Lung (tissue), 12 donors: ENCODE measurements around the gene ATG7. TPM values are rescaled to one million over a fixed set of nuclear protein-coding genes. Genes with fewer than 3 reads are reported as not detected.
"Not testable (repeated sequence)": the region's sequence is repeated elsewhere in the genome, so short reads cannot be mapped to it uniquely, and the experiment has no call there.

ENCODE experiments used
- ATAC-seq: fragments of 200-7000 bp; cut with Tn5 transposase; one replicate; pipeline ENCODE4 v1.9.1; 2020; ENCODE audit warnings: moderate number of reproducible peaks; ENCODE audit not compliant: insufficient read depth, low FRiP score
- DNase-seq, 3 donors: peaks; one replicate each; pipeline ENCODE4 v3.0.0-alpha.2; 2013 to 2017
- H3K27ac ChIP-seq, 2 donors: one replicate each; pipeline ENCODE4 v1.5.1; 2013; ENCODE audit warnings: mild to moderate bottlenecking in 2 of 2, moderate library complexity in 2 of 2, control low read depth in 1 of 2, inconsistent platforms in 1 of 2, low read depth in 1 of 2, low read length in 1 of 2
- H3K27me3 ChIP-seq, 3 donors: one replicate each; pipeline ENCODE4 v1.5.1; 2013; ENCODE audit warnings: low read length in 2 of 3; ENCODE audit not compliant: control insufficient read depth in 3 of 3, insufficient read depth in 3 of 3
- H3K36me3 ChIP-seq, 4 donors: one replicate each; pipeline ENCODE4 v1.5.1; 2013; ENCODE audit warnings: low read length in 4 of 4, mild to moderate bottlenecking in 1 of 4, moderate library complexity in 1 of 4; ENCODE audit not compliant: control insufficient read depth in 4 of 4, insufficient read depth in 4 of 4
- H3K4me1 ChIP-seq, 5 donors: one replicate each; pipeline ENCODE4 v1.5.1; 2013; ENCODE audit warnings: low read length in 5 of 5, mild to moderate bottlenecking in 2 of 5, moderate library complexity in 1 of 5; ENCODE audit not compliant: control insufficient read depth in 5 of 5, insufficient read depth in 5 of 5
- H3K4me3 ChIP-seq: one replicate; pipeline ENCODE4 v1.5.1; 2013; ENCODE audit warnings: mild to moderate bottlenecking, control low read depth, moderate library complexity
- H3K9ac ChIP-seq, 2 donors: one replicate each; pipeline ENCODE4 v1.5.1; 2013; ENCODE audit warnings: low read length in 2 of 2, control low read depth in 1 of 2; ENCODE audit not compliant: insufficient read depth in 1 of 2
- H3K9me3 ChIP-seq, 4 donors: one replicate each; pipeline ENCODE4 v1.5.1; 2013; ENCODE audit warnings: low read length in 3 of 4, mild to moderate bottlenecking in 1 of 4, moderate library complexity in 1 of 4; ENCODE audit not compliant: control insufficient read depth in 4 of 4, insufficient read depth in 3 of 4
- WGBS, 2 donors: extraction: QIAGEN DNeasy Blood & Tissue Kit; methylation state at CpG; one replicate each; pipeline ENCODE4 v1.1.7; 2013; 5-methylcytosine and 5-hydroxymethylcytosine counted together
- polyA plus RNA-seq, 2 donors: library from polyadenylated mRNA; stranded (reverse); fragments of 200-250 nt; gene quantifications; one replicate each; pipeline ENCODE4 v1.2.1, GENCODE V29; 2013
- total RNA-seq, 2 donors: library from RNA; depleted of rRNA in 1 of 2; stranded (reverse); fragments of >200 nt in 1 of 2; gene quantifications; one replicate each; pipeline ENCODE4 v1.2.1, GENCODE V29; 2014 to 2021
- TF ChIP-seq, protein P1 (sequence below): IDR thresholded peaks from 2 replicates; pipeline ENCODE4 v1.5.1; 2012; ENCODE audit warnings: mild to moderate bottlenecking; ENCODE audit errors: control extremely low read depth, extremely low read depth
- donor health status: control.
- donor health status: control.
- donor health status: Bipolar disorder and iron deficiency.
- donor health status: healthy.
- donor health status: DM: yes; HTN: yes; CAD: no.

ATG7 gene
- total and polyA plus RNA-seq, 4 donors, result 11.2 to 72.0 (median 53.3) TPM

DNA sequence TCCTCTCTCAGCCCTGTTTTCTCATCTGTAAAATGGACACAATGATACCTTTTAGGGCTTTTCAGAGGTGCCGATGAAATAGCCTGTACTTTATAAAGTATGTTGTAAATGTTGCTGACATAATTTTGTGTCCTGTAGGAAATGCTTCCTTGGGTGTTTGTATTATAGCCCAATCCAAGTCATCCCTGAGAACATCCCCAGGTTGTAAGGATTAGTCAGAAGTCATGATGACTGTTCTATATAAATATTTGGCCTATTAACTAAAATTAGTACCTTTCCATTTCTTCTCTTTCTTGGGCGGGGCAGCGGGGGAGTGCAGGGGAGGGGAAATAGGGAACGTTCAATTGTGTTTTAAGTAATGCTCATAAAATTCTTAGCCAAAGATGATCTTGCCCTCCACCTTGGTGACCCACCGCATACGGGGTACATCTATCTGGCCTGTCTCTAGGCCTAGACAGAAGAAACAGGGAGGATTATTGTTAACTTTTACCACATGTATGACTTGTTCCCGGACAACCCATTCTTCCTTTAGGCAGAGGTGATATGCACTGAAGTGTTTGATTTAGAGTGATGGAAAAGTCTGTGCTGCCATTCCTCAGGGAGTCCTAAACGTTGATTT, 250.9 kb downstream of the ATG7 start:
- ATAC-seq (no peak), DNase-seq (no peak)
- no peaks in the 10 kb centered on the region for H3K36me3 ChIP-seq
- H3K9ac ChIP-seq, result no peak overlapping the region
- TF ChIP-seq, protein P1, sequence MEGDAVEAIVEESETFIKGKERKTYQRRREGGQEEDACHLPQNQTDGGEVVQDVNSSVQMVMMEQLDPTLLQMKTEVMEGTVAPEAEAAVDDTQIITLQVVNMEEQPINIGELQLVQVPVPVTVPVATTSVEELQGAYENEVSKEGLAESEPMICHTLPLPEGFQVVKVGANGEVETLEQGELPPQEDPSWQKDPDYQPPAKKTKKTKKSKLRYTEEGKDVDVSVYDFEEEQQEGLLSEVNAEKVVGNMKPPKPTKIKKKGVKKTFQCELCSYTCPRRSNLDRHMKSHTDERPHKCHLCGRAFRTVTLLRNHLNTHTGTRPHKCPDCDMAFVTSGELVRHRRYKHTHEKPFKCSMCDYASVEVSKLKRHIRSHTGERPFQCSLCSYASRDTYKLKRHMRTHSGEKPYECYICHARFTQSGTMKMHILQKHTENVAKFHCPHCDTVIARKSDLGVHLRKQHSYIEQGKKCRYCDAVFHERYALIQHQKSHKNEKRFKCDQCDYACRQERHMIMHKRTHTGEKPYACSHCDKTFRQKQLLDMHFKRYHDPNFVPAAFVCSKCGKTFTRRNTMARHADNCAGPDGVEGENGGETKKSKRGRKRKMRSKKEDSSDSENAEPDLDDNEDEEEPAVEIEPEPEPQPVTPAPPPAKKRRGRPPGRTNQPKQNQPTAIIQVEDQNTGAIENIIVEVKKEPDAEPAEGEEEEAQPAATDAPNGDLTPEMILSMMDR, result no peak
- 78% methylated on average over 8 of the region's 8 CpGs for WGBS, 2 donors
- no peaks in the 10 kb centered on the region for H3K9me3 ChIP-seq
- no peak overlapping the region for H3K4me3 ChIP-seq
- H3K27ac ChIP-seq, result no peak overlapping the region
- peaks cover 0 to 5% (median 1%) of the 10 kb centered on the region in 5 donors for H3K4me1 ChIP-seq
- no peaks in the 10 kb centered on the region for H3K27me3 ChIP-seq

DNA sequence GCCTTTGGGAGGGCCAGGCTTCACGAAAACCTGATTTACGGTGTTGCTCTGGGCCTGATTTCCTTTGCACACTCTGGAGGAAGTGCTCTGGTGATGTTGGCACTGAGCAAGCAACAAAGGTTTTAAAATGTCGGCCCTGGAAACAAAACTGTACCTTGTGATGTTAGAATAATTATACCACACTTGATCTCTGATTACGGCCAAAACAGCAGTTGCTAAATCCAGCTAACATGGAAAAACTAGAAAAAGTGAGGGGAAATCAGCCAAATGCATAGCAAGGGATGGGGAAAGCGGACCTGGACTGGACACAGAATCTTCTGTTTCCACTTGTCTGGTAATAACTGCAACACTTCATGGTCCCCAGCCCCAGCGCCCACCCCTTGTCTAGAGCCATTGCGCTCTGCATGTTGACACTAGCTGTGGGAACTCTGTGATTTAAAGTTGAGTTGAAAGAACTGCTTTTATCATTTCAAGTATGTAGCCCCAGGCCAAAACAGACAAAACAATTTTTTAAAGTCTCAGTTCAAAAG, 251.4 kb downstream of the ATG7 start:
- Histone ChIP-seq H3K4me1 (peaks cover 0 to 5% (median 1%) of the 10 kb centered on the region in 5 donors), H3K36me3 (no peaks in the 10 kb centered on the region), H3K27ac (no peak overlapping the region), H3K27me3 (no peaks in the 10 kb centered on the region), H3K4me3 (no peak overlapping the region), H3K9ac (no peak overlapping the region), H3K9me3 (no peaks in the 10 kb centered on the region)
- TF ChIP-seq, protein P1, result no peak
- 68 to 69% methylated on average over 7 of the region's 7 CpGs for WGBS, 2 donors
- DNase-seq (peak in 1 of 3 donors; percentile 52), ATAC-seq (no peak)

DNA sequence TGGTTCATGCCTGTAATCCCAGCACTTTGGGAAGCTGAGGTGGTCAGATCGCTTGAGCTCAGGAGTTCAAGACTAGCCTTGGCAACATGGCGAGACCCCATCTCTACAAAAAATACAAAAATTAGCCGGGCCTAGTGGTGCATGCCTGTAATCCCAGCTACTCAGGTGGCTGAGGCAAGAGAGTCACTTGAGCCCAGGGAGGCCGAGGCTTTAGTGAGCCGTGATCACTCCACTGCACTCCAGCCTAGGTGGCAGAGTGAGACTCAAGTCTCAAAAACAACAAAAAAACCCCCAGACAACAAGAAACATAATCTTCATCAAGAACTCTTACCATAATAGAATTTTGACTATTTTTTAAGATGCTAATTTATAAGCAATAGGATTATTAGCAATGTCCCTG, 253.9 kb downstream of the ATG7 start:
- WGBS, 2 donors, result 98% methylated on average over 5 of the region's 5 CpGs
- H3K27ac ChIP-seq, H3K9ac ChIP-seq, H3K9me3 ChIP-seq, H3K4me1 ChIP-seq, H3K36me3 ChIP-seq, H3K27me3 ChIP-seq, H3K4me3 ChIP-seq, ATAC-seq, DNase-seq: not testable (repeated sequence)

DNA sequence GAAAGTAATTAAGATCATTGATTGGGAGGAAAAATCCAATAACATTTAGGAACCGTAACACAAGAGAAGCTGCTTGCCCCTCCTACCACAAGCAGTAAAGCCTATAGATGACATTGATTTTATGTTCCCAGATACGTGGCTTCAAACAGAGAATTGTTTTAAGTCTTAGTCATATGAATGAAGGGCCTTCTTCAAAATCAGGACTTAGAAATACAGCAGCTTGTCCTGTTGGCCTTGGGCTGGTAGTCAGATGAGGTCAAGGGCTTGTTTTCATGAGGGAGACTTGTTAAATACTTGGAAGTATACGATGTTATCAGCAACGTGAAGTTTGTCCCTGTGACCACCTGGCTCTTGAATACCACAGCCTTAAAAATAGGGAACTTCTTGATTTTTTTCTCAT, 257.1 kb downstream of the ATG7 start:
- WGBS, 2 donors, result 77 to 86% methylated on average over 4 of the region's 4 CpGs
- no peak overlapping the region for H3K4me3 ChIP-seq
- DNase-seq (no peak), ATAC-seq (no peak)
- H3K27ac ChIP-seq, result no peak overlapping the region
- TF ChIP-seq, protein P1, result no peak
- no peaks in the 10 kb centered on the region for H3K9me3 ChIP-seq
- no peaks in the 10 kb centered on the region for H3K27me3 ChIP-seq
- no peak overlapping the region for H3K9ac ChIP-seq
- no peaks in the 10 kb centered on the region for H3K36me3 ChIP-seq
- peaks cover 0 to 25% (median 0%) of the 10 kb centered on the region in 5 donors for H3K4me1 ChIP-seq
